Mononuclear cell (primary cell): ENCODE results near the gene USP14. TPM values are rescaled to one million over a fixed set of nuclear protein-coding genes. Genes with fewer than 3 reads are reported as not detected.

ENCODE experiments used
- H3K27me3 ChIP-seq: 2 replicates; pipeline ENCODE4 v1.6.0; 2011; ENCODE audit warnings: low read length, control low read depth; ENCODE audit not compliant: insufficient read depth
- H3K4me1 ChIP-seq: 2 replicates; pipeline ENCODE4 v1.5.1; 2011; ENCODE audit warnings: mild to moderate bottlenecking, low read length, control low read depth; ENCODE audit not compliant: insufficient read depth
- H3K4me3 ChIP-seq: 2 replicates; pipeline ENCODE4 v1.5.1; 2011; ENCODE audit warnings: mild to moderate bottlenecking, low read length, moderate library complexity
- H3K9me3 ChIP-seq: 2 replicates; pipeline ENCODE4 v1.5.1; 2011; ENCODE audit warnings: low read depth, mild to moderate bottlenecking, control low read depth, low read length
- total RNA-seq: library from RNA; depleted of rRNA; stranded (reverse); fragments of >200 nt; gene quantifications from one replicate; pipeline ENCODE4 v1.2.3, GENCODE V29; 2012

USP14 gene
- total RNA-seq, 1 donor: 33.9 TPM

DNA sequence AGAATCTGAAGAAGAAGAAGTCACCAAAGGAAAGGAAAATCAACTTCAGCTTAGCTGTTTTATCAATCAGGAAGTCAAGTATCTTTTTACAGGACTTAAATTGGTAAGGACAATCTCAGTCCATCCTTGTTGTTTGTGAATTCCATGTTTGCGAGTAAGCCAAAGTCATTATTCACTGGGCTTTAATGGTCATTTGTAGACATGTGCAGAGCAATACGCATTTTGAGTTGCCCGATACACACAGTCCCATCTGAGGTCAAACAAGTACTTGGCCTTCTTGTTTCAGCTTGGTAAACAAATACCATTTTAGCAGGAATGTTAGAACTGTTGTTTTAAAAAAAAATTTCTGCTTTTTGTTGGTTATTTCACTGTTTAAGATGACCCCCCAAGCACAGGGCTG lies 40.9 kb downstream of the USP14 start:
- H3K4me1 ChIP-seq: no peaks in the 10 kb centered on the region
- no peaks in the 10 kb centered on the region for H3K27me3 ChIP-seq
- H3K9me3 ChIP-seq: no peaks in the 10 kb centered on the region
- H3K4me3 ChIP-seq: no peak overlapping the region

DNA sequence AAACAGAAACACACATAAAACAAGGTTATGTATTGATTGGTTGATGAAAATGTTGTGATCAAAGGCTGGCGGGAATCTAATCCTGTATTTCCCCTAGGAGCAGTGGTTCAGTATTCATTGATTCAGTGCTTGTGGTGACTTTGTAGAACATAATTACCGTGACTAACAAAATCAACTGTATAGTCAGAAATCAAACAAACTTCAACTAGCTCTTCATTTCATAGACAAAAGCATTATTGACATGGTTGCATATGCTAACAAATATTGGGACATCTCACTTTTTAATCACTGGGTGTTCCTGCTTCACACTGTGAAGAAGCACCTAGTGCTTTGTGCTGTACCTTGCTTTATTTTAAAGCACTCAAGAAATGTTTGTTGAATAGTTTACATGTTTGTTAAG lies 41.4 kb downstream of the USP14 start:
- no peak overlapping the region for H3K4me3 ChIP-seq
- H3K27me3 ChIP-seq: no peaks in the 10 kb centered on the region
- H3K9me3 ChIP-seq: no peaks in the 10 kb centered on the region
- no peaks in the 10 kb centered on the region for H3K4me1 ChIP-seq

DNA sequence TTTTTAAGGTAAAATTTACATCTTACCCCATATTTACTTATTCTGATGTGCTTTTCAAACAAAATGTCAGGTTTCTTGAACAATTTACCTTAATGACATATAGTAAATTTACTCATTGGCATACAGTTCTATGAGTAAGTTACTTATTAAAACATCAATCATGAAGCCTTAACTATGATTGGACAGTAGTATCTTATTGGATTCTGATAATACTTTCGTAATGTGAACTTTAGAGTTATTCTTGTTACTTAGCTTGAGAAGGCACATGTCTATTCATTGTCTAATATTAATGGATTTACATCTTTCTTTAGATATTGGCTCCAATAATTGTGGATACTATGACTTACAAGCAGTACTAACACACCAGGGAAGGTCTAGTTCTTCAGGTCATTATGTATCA lies 51.7 kb downstream of the USP14 start:
- Histone ChIP-seq H3K9me3 (no peaks in the 10 kb centered on the region), H3K4me3 (no peak overlapping the region), H3K4me1 (no peaks in the 10 kb centered on the region), H3K27me3 (no peaks in the 10 kb centered on the region)

DNA sequence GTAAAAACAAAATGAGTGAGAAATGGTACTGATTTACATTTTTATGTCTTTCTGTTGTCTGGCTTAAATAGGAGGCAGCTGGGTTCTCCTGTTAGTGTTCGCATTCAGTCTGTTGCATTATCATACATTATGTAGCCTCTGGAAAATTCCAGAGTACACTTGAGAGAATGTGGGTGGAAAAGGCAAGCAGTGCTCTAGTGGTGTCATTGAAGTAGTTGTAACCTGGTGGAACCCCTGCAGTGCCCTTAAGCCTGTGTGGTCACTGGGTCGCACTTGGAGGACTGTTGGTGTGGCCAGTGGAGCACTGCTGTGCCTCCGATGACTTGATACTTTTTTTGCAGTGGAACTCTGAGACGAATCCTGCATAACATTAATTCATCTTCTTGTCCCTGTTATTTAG lies 52.4 kb downstream of the USP14 start:
- H3K9me3 ChIP-seq: no peaks in the 10 kb centered on the region
- no peak overlapping the region for H3K4me3 ChIP-seq

DNA sequence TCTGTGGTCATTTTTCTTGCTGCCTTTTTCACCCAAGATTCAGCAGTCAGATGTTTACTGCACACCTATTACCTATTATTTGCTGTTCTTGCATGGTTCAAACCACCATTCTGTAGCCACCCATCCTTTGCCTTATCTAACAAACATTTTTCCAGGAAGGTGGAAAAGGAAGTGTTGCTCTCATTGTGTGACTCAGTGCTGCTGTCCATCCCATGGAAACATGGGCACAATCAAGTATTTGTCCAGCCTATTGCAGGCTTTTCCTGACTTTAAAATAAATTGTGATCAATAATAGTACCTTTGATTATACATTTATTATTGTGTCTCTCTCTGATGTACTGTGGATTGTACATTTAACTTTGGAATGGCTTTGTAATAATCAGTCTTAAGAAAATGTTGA lies 53.2 kb downstream of the USP14 start:
- Histone ChIP-seq H3K4me3 (no peak overlapping the region), H3K9me3 (no peaks in the 10 kb centered on the region), H3K27me3 (no peaks in the 10 kb centered on the region)

More for the DNA sequence above, 52.4 kb downstream of the USP14 start:
- Histone ChIP-seq H3K4me1 (no peaks in the 10 kb centered on the region), H3K27me3 (no peaks in the 10 kb centered on the region)

DNA sequence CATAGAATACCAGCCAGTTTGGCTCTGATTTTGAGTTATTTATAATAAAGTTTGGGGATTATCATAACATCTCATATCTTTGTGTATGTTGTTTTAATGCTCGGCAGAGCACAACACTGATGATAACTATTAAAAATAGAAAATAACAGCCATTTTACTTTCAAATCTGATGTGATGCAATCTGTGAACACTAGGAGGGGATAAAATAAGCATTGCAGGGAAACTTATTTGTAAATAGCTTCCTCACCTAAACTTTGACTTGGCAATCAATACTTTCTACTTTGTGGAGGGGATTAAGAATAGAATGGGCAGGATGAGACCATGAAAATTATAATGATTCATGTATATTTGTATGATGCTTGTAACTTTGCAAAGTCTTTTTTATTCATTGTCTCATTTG lies 54.4 kb downstream of the USP14 start:
- Histone ChIP-seq H3K9me3 (no peaks in the 10 kb centered on the region), H3K4me3 (no peak overlapping the region), H3K4me1 (no peaks in the 10 kb centered on the region), H3K27me3 (no peaks in the 10 kb centered on the region)

More for the DNA sequence above, 53.2 kb downstream of the USP14 start:
- H3K4me1 ChIP-seq: no peaks in the 10 kb centered on the region

DNA sequence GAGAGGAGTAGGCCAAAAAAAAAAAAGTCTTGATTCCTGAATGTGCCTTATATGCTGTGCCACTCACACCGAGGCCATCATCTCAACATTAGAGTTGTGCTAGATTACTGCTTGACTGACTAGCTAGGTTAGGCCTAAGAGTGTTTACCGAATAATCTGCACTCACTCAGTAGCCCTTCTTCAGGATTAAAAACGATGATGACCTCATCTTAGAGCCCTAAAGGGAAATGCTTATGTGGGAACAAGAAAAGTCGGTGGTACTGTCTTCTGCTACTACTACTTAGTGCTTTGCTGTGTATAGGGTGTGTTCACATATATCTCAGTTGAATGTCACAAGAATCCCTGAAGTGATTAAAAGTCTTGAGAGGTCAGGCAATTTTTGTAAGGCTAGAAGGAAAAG lies 55.1 kb downstream of the USP14 start:
- no peaks in the 10 kb centered on the region for H3K9me3 ChIP-seq
- no peaks in the 10 kb centered on the region for H3K27me3 ChIP-seq
- H3K4me1 ChIP-seq: no peaks in the 10 kb centered on the region
- H3K4me3 ChIP-seq: no peak overlapping the region

DNA sequence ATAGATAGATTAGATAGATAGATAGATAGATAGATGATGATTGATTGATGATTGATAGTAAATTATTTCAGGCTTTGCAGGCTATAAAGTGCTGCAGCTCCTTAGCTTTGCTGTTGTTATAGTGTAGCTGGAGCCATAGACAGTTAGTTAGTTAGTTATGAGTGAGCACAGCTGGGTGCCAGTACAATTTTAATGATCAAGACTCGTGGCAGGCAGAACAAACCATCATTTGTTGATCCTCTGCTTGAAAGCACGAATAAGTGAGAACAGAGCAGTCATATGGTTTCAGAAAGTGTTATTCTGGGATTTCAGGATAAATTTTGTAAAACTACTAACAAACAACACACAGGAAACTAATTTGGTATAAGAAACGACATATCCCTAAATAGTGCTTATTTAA lies 55.6 kb downstream of the USP14 start:
- H3K27me3 ChIP-seq: no peaks in the 10 kb centered on the region
- no peak overlapping the region for H3K4me3 ChIP-seq
- no peaks in the 10 kb centered on the region for H3K9me3 ChIP-seq
- no peaks in the 10 kb centered on the region for H3K4me1 ChIP-seq

DNA sequence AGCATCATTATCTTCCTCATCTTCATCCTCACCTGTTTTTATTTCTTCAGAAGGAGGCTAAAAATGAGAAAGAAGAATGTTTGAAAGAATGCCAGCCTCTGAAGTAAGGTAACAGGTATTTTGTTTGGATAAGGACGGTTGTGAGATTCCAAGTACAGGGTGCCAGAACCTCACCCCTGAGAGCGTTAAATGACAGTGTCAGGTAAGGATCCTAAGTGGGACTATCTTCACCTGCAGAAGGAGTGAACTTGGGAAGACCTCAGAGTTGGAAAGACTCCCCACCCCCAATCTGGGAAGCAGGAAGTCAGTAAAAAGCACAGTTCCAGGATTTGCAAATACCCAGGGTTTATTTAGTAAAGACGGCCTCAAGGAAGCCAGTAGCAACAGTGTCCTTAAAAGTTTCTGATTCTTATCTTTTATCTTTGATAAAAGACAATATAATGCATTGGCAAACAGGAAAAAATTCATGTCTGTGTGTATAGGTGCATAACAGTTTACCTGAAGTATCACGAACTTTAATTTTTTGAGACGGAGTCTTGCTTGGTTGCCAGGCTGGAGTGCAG lies 57.2 kb downstream of the USP14 start:
- no peaks in the 10 kb centered on the region for H3K4me1 ChIP-seq

DNA sequence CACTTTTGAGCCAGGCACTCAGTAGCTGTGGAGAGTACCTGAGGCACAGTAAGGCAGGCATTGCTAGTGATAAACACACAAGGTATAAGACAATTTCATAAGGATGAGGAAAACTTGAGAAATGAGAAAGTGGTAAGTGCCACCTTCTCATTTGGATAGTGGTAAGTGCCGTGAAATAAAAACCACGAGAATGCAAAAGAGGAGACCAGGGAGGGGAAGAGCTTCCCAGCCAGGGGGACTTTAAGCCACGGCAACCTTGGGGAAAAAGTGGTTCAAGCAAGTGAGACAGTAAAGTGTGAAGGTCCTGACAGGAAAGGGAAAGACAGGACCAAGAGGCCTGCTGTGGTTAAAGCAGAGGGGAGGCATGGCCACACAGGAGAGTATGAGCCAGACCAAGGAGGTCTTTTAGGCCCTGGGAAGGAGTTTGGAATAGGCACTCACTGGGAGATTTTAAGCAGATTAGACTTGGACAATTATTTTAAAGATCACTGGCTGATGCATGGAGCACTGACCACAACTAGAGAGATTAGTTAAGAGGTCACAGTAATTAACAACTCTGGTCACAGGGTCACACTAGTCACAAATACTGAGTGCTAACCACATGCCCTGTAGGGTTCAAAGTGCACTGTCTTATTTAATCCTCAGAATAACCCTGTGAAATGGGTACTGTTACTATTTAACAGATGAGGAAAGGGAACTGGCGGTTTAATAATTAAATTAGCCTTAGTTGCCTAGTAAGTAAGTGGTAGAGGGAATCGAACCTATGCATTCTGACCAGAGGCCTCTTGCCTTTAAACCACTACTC lies 59.4 kb downstream of the USP14 start:
- H3K4me3 ChIP-seq: no peak overlapping the region
- H3K9me3 ChIP-seq: no peaks in the 10 kb centered on the region
- H3K4me1 ChIP-seq: no peaks in the 10 kb centered on the region
- no peaks in the 10 kb centered on the region for H3K27me3 ChIP-seq

More for the DNA sequence above, 57.2 kb downstream of the USP14 start:
- Histone ChIP-seq H3K9me3 (no peaks in the 10 kb centered on the region), H3K27me3 (no peaks in the 10 kb centered on the region), H3K4me3 (no peak overlapping the region)

DNA sequence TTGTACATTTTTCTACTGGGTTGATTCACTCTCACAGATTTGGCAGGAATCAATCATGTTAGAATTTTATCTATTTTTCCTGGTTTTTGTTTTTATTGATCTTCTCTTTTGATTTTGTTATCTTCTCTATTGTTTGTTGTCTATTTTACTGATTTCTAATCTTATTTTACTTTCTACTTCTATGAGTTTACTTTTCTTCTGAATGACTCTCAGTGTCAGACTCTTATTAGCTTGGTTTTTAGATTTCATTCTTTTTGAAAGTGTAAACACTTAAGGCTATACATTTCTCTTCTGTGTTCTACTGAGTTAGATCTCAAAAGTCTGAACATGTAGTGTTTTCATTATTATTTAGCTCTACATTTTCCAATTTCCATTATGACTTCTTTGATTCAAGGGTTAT lies 62.4 kb downstream of the USP14 start:
- no peak overlapping the region for H3K4me3 ChIP-seq
- H3K9me3 ChIP-seq: no peaks in the 10 kb centered on the region
- H3K4me1 ChIP-seq: no peaks in the 10 kb centered on the region
- H3K27me3 ChIP-seq: no peaks in the 10 kb centered on the region

DNA sequence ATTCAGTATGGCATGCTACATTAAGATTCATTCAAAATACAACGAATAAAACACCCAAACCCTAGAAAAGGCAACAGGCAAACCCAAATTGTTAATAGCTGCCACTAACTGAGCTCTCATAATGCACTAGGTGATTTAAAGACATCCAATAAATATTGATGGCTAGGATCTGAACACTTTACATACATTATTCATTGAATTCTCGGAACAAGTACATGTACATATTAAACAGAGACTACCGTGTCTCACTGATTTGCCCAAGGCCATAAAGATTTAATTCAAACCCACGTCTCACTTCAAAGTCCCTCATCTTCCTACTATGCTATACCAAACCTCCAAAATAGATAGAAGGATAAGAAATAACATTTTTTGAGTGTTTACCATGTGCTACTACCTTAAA lies 67.4 kb downstream of the USP14 start:
- H3K9me3 ChIP-seq: no peaks in the 10 kb centered on the region
- no peak overlapping the region for H3K4me3 ChIP-seq
- no peaks in the 10 kb centered on the region for H3K4me1 ChIP-seq
- H3K27me3 ChIP-seq: no peaks in the 10 kb centered on the region

DNA sequence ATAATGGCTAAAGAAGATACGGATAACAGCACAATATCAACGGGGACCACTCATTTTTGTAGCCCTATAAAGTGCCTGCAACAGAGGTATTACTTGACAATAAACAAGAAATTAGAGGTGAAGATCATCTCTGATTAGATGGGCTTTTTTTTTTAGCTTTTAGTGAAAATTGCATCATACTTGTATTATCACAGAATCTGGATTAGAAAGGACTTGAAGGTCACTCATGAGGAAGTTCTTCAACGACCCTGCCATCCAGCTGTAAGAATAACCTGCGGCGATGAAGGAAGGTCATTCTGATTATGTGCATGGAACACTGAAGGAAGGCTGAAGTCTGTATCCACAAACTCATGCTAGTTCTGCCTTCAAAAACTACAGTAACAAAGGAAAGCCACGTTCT lies 69.0 kb downstream of the USP14 start:
- no peaks in the 10 kb centered on the region for H3K4me1 ChIP-seq
- H3K4me3 ChIP-seq: no peak overlapping the region
- H3K27me3 ChIP-seq: no peaks in the 10 kb centered on the region
- H3K9me3 ChIP-seq: no peaks in the 10 kb centered on the region

DNA sequence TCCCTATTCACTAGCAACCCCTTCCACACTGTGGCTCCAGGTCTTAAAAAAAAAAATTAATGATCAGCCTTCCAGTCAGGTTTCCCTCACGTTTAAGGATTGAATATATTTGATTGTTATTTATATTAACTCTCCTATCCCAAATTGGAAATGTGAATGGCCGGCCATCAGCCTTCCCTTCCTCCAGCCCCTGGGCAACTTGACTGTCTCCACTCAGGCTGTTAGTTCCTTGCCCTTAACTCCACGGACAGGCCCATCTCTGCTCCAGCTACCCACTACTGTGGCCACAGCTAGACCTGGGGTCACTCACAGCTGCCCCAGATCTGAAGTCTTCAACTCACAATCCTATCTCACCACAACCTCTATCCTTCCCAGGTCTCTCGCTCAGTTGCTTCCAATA lies 69.5 kb downstream of the USP14 start:
- H3K4me1 ChIP-seq: no peaks in the 10 kb centered on the region
- no peaks in the 10 kb centered on the region for H3K27me3 ChIP-seq
- no peaks in the 10 kb centered on the region for H3K9me3 ChIP-seq
- no peak overlapping the region for H3K4me3 ChIP-seq

DNA sequence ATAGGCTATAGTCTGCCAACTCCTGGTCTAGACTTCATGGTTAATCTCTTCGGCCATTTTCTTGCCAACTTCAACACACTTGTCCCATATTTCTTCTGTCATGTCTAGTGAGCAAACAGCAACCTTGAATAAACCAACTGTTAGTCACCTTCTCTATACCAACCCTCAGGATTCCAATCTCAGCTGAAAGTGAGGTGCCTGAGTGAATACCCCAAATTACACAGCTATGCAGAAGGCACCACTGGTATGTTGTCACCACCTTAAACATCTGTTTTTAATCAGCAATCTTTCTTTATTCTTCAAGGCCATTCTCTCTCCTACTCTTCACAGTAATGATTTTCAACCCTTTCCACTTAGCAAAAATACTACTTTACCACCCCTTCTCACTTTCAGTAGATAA lies 70.2 kb downstream of the USP14 start:
- Histone ChIP-seq H3K4me1 (no peaks in the 10 kb centered on the region), H3K9me3 (no peaks in the 10 kb centered on the region), H3K27me3 (no peaks in the 10 kb centered on the region), H3K4me3 (no peak overlapping the region)

DNA sequence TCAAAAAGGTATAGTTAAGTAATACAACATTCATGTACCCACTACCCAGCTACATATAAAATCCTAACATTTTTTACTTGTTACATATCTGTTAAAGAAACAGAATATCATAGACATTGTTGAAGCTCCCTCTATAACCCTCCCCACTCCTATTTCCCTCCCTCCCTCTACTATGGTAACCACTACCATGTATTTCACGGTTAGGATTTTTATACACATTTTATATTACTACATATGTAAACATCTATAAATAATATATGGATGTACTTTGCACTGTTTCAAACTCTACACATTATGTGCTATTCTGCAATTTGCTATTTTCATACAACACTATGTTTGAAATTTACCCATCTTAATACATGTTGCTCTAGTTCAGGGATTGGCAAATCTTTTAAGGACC lies 73.2 kb downstream of the USP14 start:
- Histone ChIP-seq H3K9me3 (no peaks in the 10 kb centered on the region), H3K4me1 (no peaks in the 10 kb centered on the region), H3K27me3 (no peaks in the 10 kb centered on the region), H3K4me3 (no peak overlapping the region)
